Measurements from ENCODE around the gene IL18RAP. TPM values are rescaled to one million over a fixed set of nuclear protein-coding genes. Genes with fewer than 3 reads are reported as not detected.

The IL18RAP gene
- total RNA-seq, 1 experiment from 2014 or later: not detected

- Histone ChIP-seq H3K4me1 (ENCODE audit: insufficient read depth, low read length) (no peaks in the 10 kb centered on the region), H3K18ac (ENCODE audit: insufficient read length, low read depth, low read length) (no peak overlapping the region), H4K5ac (ENCODE audit: insufficient read length, low read depth, low read length) (no peak overlapping the region), H3K27ac (ENCODE audit: insufficient read length, low read depth, low read length) (no peak overlapping the region), H3K9me3 (ENCODE audit: control insufficient read depth, low read depth, low read length) (no peaks in the 10 kb centered on the region), H2AFZ (ENCODE audit: low read length) (no peak overlapping the region), H2BK20ac (ENCODE audit: low read depth, low read length, poor library complexity, severe bottlenecking) (no peak overlapping the region), H2AK5ac (ENCODE audit: insufficient read length, low read length) (no peak overlapping the region), H3T11ph (ENCODE audit: low read length) (no peak overlapping the region), H4K8ac (replicated peaks; ENCODE audit: insufficient read length, low read depth, low read length) (no peak overlapping the region), H2BK5ac (ENCODE audit: insufficient read length, low read length) (no peak overlapping the region), H3K4ac (ENCODE audit: low read depth, low read length) (no peak overlapping the region), H3K79me2 (ENCODE audit: insufficient read depth, low read length) (no peaks in the 10 kb centered on the region), H4K91ac (ENCODE audit: insufficient read length, low read depth, low read length) (no peak overlapping the region), H3K23me2 (ENCODE audit: insufficient read length, low read depth, low read length, poor library complexity, severe bottlenecking) (no peaks in the 10 kb centered on the region), H3K14ac (ENCODE audit: insufficient read depth, low read length) (no peak overlapping the region), H3K56ac (ENCODE audit: insufficient read length, low read depth, low read length) (no peak overlapping the region), H3K9ac (ENCODE audit: extremely low read depth, insufficient read length, low read length) (no peak overlapping the region), H3K23ac (ENCODE audit: insufficient read length, low read depth, low read length) (no peak overlapping the region), H3K27me3 (ENCODE audit: insufficient read depth, low read length) (no peaks in the 10 kb centered on the region), H2BK120ac (ENCODE audit: low read depth, low read length, poor library complexity, severe bottlenecking) (no peak overlapping the region), H2BK12ac (ENCODE audit: insufficient read length, low read depth, low read length) (no peak overlapping the region), H2BK15ac (ENCODE audit: low read depth, low read length) (no peak overlapping the region), H3K79me1 (ENCODE audit: insufficient read depth, low read depth, low read length, poor library complexity, severe bottlenecking) (no peaks in the 10 kb centered on the region), H3K4me2 (ENCODE audit: insufficient read depth, insufficient read length, low read length) (no peak overlapping the region), H4K20me1 (ENCODE audit: control insufficient read depth, insufficient read depth, insufficient read length) (no peaks in the 10 kb centered on the region)
- Mint-ChIP-seq H3K36me3 (ENCODE audit: insufficient read depth in 1 of 3, low read depth in 3 of 3) (no peaks in the 10 kb centered on the region), H3K4me1 (no peaks in the 10 kb centered on the region), H3K27me3 (ENCODE audit: low read depth) (peaks cover 15% of the 10 kb centered on the region), H3K9me3 (peaks cover 0 to 6% of the 10 kb centered on the region in 2 experiments; a peak in 3 of 5 replicates), H3K27ac (no peak overlapping the region), H3K4me3 (no peak overlapping the region)
- no CpG with 5 or more reads among the region's 1 CpG for WGBS (ENCODE audit: extremely low coverage, insufficient read length, low lambda C conversion rate)
- TF ChIP-seq, protein P1, sequence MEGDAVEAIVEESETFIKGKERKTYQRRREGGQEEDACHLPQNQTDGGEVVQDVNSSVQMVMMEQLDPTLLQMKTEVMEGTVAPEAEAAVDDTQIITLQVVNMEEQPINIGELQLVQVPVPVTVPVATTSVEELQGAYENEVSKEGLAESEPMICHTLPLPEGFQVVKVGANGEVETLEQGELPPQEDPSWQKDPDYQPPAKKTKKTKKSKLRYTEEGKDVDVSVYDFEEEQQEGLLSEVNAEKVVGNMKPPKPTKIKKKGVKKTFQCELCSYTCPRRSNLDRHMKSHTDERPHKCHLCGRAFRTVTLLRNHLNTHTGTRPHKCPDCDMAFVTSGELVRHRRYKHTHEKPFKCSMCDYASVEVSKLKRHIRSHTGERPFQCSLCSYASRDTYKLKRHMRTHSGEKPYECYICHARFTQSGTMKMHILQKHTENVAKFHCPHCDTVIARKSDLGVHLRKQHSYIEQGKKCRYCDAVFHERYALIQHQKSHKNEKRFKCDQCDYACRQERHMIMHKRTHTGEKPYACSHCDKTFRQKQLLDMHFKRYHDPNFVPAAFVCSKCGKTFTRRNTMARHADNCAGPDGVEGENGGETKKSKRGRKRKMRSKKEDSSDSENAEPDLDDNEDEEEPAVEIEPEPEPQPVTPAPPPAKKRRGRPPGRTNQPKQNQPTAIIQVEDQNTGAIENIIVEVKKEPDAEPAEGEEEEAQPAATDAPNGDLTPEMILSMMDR (conservative IDR thresholded peaks at IDR 0.05): no peak
- DNase-seq: no peak
These were observed 37.5 kb downstream of the IL18RAP start for GRCh38 chr2:102460467-102460866.
